HL-60/S4 (cell line): ENCODE measurements around the gene DDB1.

ENCODE experiments used
- in situ Hi-C: fragments of 300-500 bp; cut with MboI; formaldehyde crosslinking; loops from 2 replicates; pipeline ENCODE4 v1.14.3; 2022; ENCODE audit warnings: low sequenced_read_pairs

DDB1 gene

GRCh38 chr11:61332797-61333549 is at the start of gene DDB1, which contains the start of gene TKFC:
DDB1 (minus strand) TSS chr11:61333105; CDS start chr11:61332968, 137 bp downstream.
TKFC (plus strand) TSS chr11:61333228; CDS start chr11:61334729, 1,501 bp downstream.
- in situ Hi-C loops, result loop anchor here (10.0 kb wide), 1 partner anchor 52 kb away; no protein-coding TSS in a partner anchor

- in situ Hi-C loops, result loop anchor here (10.0 kb wide), 1 partner anchor 46 kb away; the partner anchor contains the start of genes DDB1 and TKFC
These were observed 48.0 kb upstream of the DDB1 start for GRCh38 chr11:61380884-61381283.

GRCh38 chr11:61378713-61379313 is 45.9 kb upstream of the DDB1 start:
- in situ Hi-C loops, result no loop called here

GRCh38 chr11:61377461-61378160 is 44.7 kb upstream of the DDB1 start:
- in situ Hi-C loops, result no loop called here

GRCh38 chr11:61375761-61376108 is 42.8 kb upstream of the DDB1 start:
- in situ Hi-C loops, result no loop called here

GRCh38 chr11:61372659-61373420 is 39.9 kb upstream of the DDB1 start:
- in situ Hi-C loops, result no loop called here

- in situ Hi-C loops, result no loop called here
These were observed 37.6 kb upstream of the DDB1 start for GRCh38 chr11:61370349-61371005.

GRCh38 chr11:61369372-61370348 is 36.8 kb upstream of the DDB1 start:
- in situ Hi-C loops, result no loop called here

GRCh38 chr11:61368646-61369045 is 35.7 kb upstream of the DDB1 start:
- in situ Hi-C loops, result no loop called here

- in situ Hi-C loops, result no loop called here
These were observed 34.5 kb upstream of the DDB1 start for GRCh38 chr11:61367406-61367805.

- in situ Hi-C loops, result no loop called here
These were observed 31.2 kb upstream of the DDB1 start for GRCh38 chr11:61364012-61364675.

- in situ Hi-C loops, result no loop called here
These were observed 29.6 kb upstream of the DDB1 start for GRCh38 chr11:61362542-61362875.

- in situ Hi-C loops, result no loop called here
These were observed 29.0 kb upstream of the DDB1 start, which contains the start of the genes CYB561A3 and TMEM138 for GRCh38 chr11:61361741-61362541. CYB561A3 (minus strand) TSS chr11:61361882; CDS start chr11:61356713, 5,169 bp downstream. TMEM138 (plus strand) TSS chr11:61362374; CDS start chr11:61364391, 2,017 bp downstream.

- in situ Hi-C loops, result no loop called here
These were observed 28.4 kb upstream of the DDB1 start for GRCh38 chr11:61361237-61361740.

- in situ Hi-C loops, result no loop called here
These were observed 26.6 kb upstream of the DDB1 start for GRCh38 chr11:61359516-61359915.

- in situ Hi-C loops, result no loop called here
These were observed 25.7 kb upstream of the DDB1 start for GRCh38 chr11:61358566-61358965.

GRCh38 chr11:61357894-61358239 is 25.0 kb upstream of the DDB1 start:
- in situ Hi-C loops, result no loop called here
